ENCODE measurements around the gene CRYGC. TPM values are rescaled to one million over a fixed set of nuclear protein-coding genes. Genes with fewer than 3 reads are reported as not detected.
"Not testable (repeated sequence)": the region's sequence is repeated elsewhere in the genome, so short reads cannot be mapped to it uniquely, and the experiment has no call there.

CRYGC gene
- total RNA-seq, 1 experiment from 2014 or later, result not detected

GRCh38 chr2:208112969-208113368, 16.7 kb downstream of the CRYGC start:
- CTCF ChIA-PET, result no interaction called here
- TF ChIP-seq CTCF (IDR thresholded peaks at IDR 0.05; ENCODE audit: unreplicated experiment), result no peak
- Mint-ChIP-seq H3K36me3 (ENCODE audit: insufficient read depth, unreplicated experiment) (no peaks in the 10 kb centered on the region), H3K27ac (ENCODE audit: unreplicated experiment) (no peak overlapping the region), H3K9me3 (ENCODE audit: low read depth, unreplicated experiment) (no peaks in the 10 kb centered on the region), H3K4me1 (ENCODE audit: low read depth, unreplicated experiment) (no peaks in the 10 kb centered on the region), H3K4me3 (ENCODE audit: low read depth, unreplicated experiment) (no peak overlapping the region), H3K27me3 (ENCODE audit: unreplicated experiment) (no peaks in the 10 kb centered on the region)
- BruUV-seq (replicated peaks), result no TSS peak
- DNase-seq, result peak; percentile 8
- intact Hi-C loops (cut with micrococcal nuclease; ENCODE audit: unreplicated experiment), result no loop called here

GRCh38 chr2:208112273-208112745, 17.3 kb downstream of the CRYGC start:
- H3K4me1 Mint-ChIP-seq (ENCODE audit: low read depth, unreplicated experiment); H3K9me3 Mint-ChIP-seq (ENCODE audit: low read depth, unreplicated experiment); H3K27me3 Mint-ChIP-seq (ENCODE audit: unreplicated experiment); CTCF ChIA-PET; intact Hi-C loops (cut with micrococcal nuclease; ENCODE audit: unreplicated experiment); H3K36me3 Mint-ChIP-seq (ENCODE audit: insufficient read depth, unreplicated experiment); DNase-seq; H3K27ac Mint-ChIP-seq (ENCODE audit: unreplicated experiment); BruUV-seq (replicated peaks); H3K4me3 Mint-ChIP-seq (ENCODE audit: low read depth, unreplicated experiment): not testable (repeated sequence)

- no TSS peak for BruUV-seq (replicated peaks)
- intact Hi-C loops (cut with micrococcal nuclease; ENCODE audit: unreplicated experiment), result loop anchor here (5.0 kb wide), 2 partner anchors 74 to 269 kb away; no protein-coding TSS in a partner anchor
Observed at GRCh38 chr2:208103616-208104015, 26.0 kb downstream of the CRYGC start.

GRCh38 chr2:208101716-208102631, 27.7 kb downstream of the CRYGC start:
- Mint-ChIP-seq H3K27me3 (ENCODE audit: unreplicated experiment) (peaks cover 10% of the 10 kb centered on the region), H3K4me3 (ENCODE audit: low read depth, unreplicated experiment) (peak overlapping the region; percentile 14), H3K4me1 (ENCODE audit: low read depth, unreplicated experiment) (peaks cover 17% of the 10 kb centered on the region), H3K36me3 (ENCODE audit: insufficient read depth, unreplicated experiment) (no peaks in the 10 kb centered on the region), H3K27ac (ENCODE audit: unreplicated experiment) (no peak overlapping the region), H3K9me3 (ENCODE audit: low read depth, unreplicated experiment) (no peaks in the 10 kb centered on the region)
- intact Hi-C loops (cut with micrococcal nuclease; ENCODE audit: unreplicated experiment), result loop anchor here (1.0 to 5.0 kb wide), 3 partner anchors 75 to 270 kb away; no protein-coding TSS in a partner anchor
- BruUV-seq (replicated peaks), result no TSS peak
- DNase-seq, result peak; percentile 10
- no peak for TF ChIP-seq CTCF (IDR thresholded peaks at IDR 0.05; ENCODE audit: unreplicated experiment)
- CTCF ChIA-PET, result interaction anchor here (0.6 to 1.9 kb wide), 9 partner anchors 73 to 306 kb away, joined by 3 to 25 read pairs (median 3); partner anchors contain the start of genes IDH1 and PIKFYVE

More at GRCh38 chr2:208103616-208104015, 26.0 kb downstream of the CRYGC start:
- CTCF ChIA-PET, result interaction anchor here (0.6 to 1.1 kb wide), 2 partner anchors 151 to 251 kb away, joined by 3 to 4 read pairs; partner anchors contain the start of gene IDH1
- no peak for DNase-seq
- no peak overlapping the region for H3K4me3 Mint-ChIP-seq (ENCODE audit: low read depth, unreplicated experiment)
- no peaks in the 10 kb centered on the region for H3K27me3 Mint-ChIP-seq (ENCODE audit: unreplicated experiment)
- no peak for TF ChIP-seq CTCF (IDR thresholded peaks at IDR 0.05; ENCODE audit: unreplicated experiment)
- H3K9me3 Mint-ChIP-seq (ENCODE audit: low read depth, unreplicated experiment), result no peaks in the 10 kb centered on the region
- H3K36me3 Mint-ChIP-seq (ENCODE audit: insufficient read depth, unreplicated experiment), result no peaks in the 10 kb centered on the region
- no peak overlapping the region for H3K27ac Mint-ChIP-seq (ENCODE audit: unreplicated experiment)
- H3K4me1 Mint-ChIP-seq (ENCODE audit: low read depth, unreplicated experiment), result peaks cover 17% of the 10 kb centered on the region

Measured in Calu3 (cell line).